Measurements from ENCODE around the gene MSL2.

Gene MSL2

DNA sequence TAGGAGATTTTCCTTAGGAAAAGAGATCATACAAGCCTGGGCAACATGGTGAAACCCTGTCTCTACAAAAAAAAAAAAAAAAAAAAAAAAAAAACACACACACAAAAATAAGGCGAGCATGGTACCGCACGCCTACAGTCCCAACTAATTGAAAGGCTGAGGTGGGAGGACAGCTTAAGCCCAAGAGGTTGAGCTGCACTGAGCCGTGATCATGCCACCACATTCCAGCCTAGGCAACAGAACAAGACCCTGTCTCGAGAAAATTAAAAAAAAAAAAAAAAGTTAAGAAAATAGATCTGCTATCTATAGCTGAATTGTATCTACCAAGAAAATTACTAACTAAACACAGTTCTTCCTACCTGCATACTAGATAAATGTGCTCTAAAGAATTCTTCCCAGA is 7.1 kb downstream of the MSL2 start:
- TF ChIP-seq, protein P1, sequence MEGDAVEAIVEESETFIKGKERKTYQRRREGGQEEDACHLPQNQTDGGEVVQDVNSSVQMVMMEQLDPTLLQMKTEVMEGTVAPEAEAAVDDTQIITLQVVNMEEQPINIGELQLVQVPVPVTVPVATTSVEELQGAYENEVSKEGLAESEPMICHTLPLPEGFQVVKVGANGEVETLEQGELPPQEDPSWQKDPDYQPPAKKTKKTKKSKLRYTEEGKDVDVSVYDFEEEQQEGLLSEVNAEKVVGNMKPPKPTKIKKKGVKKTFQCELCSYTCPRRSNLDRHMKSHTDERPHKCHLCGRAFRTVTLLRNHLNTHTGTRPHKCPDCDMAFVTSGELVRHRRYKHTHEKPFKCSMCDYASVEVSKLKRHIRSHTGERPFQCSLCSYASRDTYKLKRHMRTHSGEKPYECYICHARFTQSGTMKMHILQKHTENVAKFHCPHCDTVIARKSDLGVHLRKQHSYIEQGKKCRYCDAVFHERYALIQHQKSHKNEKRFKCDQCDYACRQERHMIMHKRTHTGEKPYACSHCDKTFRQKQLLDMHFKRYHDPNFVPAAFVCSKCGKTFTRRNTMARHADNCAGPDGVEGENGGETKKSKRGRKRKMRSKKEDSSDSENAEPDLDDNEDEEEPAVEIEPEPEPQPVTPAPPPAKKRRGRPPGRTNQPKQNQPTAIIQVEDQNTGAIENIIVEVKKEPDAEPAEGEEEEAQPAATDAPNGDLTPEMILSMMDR (IDR thresholded peaks at IDR 0.05; ENCODE audit: insufficient read depth, low read length, poor library complexity, severe bottlenecking) = no peak
- DNase-seq (ENCODE audit: extremely low read depth, insufficient read length) = no peak
- no peak overlapping the region for H3K4me3 ChIP-seq (replicated peaks; ENCODE audit: low read depth, low read length)
- H3K36me3 ChIP-seq (ENCODE audit: control insufficient read depth, insufficient read depth, low read length) = no peaks in the 10 kb centered on the region; the same call in none of the 2 replicates
- no peaks in the 10 kb centered on the region for H3K27me3 ChIP-seq (replicated peaks; ENCODE audit: control insufficient read depth, insufficient read depth, low read length)

DNA sequence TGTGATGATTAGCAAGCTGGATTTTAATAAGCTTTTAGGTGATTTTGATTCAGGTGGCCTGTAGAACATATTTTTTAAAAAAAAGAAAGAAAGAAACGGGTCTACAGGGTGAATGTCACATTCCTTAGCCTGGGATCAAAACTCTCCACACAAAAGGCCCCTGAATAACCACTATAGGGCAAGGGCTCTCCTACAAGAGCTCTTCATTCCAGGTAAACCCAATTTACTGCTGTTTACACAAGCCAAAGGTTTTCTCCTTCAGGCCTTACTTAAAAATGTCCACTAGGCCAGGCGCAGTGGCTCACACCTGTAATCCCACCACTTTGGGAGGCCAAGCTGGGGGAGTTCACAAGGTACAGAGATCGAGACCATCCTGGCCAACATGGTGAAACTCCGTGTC is 8.3 kb downstream of the MSL2 start:
- no peak overlapping the region for H3K4me3 ChIP-seq (replicated peaks; ENCODE audit: low read depth, low read length)
- H3K36me3 ChIP-seq (ENCODE audit: control insufficient read depth, insufficient read depth, low read length) = no peaks in the 10 kb centered on the region; the same call in none of the 2 replicates
- TF ChIP-seq, protein P1 (IDR thresholded peaks at IDR 0.05; ENCODE audit: insufficient read depth, low read length, poor library complexity, severe bottlenecking) = no peak
- no peak for DNase-seq (ENCODE audit: extremely low read depth, insufficient read length)
- no peaks in the 10 kb centered on the region for H3K27me3 ChIP-seq (replicated peaks; ENCODE audit: control insufficient read depth, insufficient read depth, low read length)

DNA sequence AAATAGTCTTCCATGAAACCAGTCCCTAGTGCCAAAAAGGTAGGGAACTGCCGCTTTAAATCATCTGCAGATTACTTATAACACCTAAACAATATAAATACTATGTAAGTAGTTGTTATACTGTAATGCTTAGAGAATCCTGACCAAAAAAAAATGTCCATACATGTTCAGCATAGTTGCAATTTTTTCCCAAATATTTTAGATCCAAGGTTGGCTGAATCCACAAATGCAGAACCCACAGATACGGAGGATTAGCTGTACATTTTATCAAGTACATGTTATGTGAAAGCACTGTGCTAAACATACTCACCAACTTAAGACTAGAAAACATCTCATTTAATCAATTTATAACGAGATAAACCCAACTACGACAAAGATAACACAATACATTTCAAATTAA is 9.3 kb downstream of the MSL2 start:
- Histone ChIP-seq H3K27me3 (replicated peaks; ENCODE audit: control insufficient read depth, insufficient read depth, low read length) (no peaks in the 10 kb centered on the region), H3K4me3 (replicated peaks; ENCODE audit: low read depth, low read length) (no peak overlapping the region), H3K36me3 (ENCODE audit: control insufficient read depth, insufficient read depth, low read length) (no peaks in the 10 kb centered on the region; the same call in none of the 2 replicates)
- TF ChIP-seq, protein P1 (IDR thresholded peaks at IDR 0.05; ENCODE audit: insufficient read depth, low read length, poor library complexity, severe bottlenecking) = no peak
- DNase-seq (ENCODE audit: extremely low read depth, insufficient read length) = no peak

DNA sequence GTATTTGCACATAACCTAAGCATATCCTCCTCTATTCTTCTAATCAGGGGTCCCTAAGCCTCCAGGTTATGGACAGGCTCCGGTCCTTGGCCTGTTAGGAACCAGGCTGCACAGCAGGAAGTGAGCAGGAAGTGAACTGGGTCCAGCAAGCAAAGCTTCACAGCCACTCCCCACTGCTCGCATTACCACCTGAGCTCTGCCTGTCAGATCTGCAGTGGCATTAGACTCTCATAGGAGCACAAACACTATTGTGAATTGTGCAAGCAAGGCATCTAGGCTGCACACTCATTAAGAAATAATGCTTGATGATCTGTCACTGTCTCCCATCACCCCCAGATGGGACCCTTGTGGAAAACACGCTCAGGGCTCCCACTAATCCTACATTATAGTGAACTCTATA is 9.8 kb downstream of the MSL2 start:
- Histone ChIP-seq H3K36me3 (ENCODE audit: control insufficient read depth, insufficient read depth, low read length) (no peaks in the 10 kb centered on the region; the same call in 1 of the 2 replicates), H3K27me3 (replicated peaks; ENCODE audit: control insufficient read depth, insufficient read depth, low read length) (no peaks in the 10 kb centered on the region), H3K4me3 (replicated peaks; ENCODE audit: low read depth, low read length) (no peak overlapping the region)
- DNase-seq (ENCODE audit: extremely low read depth, insufficient read length) = no peak
- TF ChIP-seq, protein P1 (IDR thresholded peaks at IDR 0.05; ENCODE audit: insufficient read depth, low read length, poor library complexity, severe bottlenecking) = no peak

DNA sequence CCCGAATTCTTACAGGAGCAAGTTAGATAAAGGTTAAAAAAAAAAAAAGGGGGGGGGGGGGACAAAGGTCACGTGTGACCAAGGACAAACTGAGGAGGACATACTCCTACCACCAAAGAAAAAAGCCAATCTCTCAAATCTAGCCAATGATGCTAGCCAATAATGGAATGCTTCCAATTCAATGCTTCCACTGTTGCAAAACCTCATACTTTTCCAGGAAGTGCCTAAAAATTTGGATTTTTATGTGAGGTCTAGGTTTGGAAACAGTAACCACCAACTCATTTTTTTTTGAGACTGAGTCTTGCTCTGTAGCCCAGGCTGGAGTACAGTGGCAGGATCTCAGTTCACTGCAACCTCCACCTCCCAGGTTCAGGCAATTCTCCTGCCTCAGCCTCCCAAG is 11.4 kb downstream of the MSL2 start:
- DNase-seq (ENCODE audit: extremely low read depth, insufficient read length) = no peak
- Histone ChIP-seq H3K36me3 (ENCODE audit: control insufficient read depth, insufficient read depth, low read length) (no peaks in the 10 kb centered on the region), H3K4me3 (replicated peaks; ENCODE audit: low read depth, low read length) (no peak overlapping the region), H3K27me3 (replicated peaks; ENCODE audit: control insufficient read depth, insufficient read depth, low read length) (no peaks in the 10 kb centered on the region)
- TF ChIP-seq, protein P1 (IDR thresholded peaks at IDR 0.05; ENCODE audit: insufficient read depth, low read length, poor library complexity, severe bottlenecking) = no peak

DNA sequence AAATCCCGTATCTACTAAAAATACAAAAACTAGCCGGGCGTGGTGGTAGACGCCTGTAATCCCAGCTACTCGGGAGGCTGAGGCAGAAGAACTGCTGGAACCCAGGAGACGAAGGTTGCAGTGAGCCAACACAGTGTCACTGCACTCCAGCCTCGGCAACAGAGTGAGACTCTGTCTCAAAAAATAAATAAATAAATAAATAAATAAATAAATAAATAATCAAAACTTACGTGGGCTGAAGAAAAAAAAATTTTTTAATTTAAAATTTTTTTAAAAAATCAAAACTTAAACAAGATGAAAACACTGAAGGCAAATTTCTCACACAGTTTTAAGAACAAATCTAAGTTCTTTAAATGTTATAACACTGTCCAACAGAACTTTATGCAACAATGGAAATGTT is 14.4 kb downstream of the MSL2 start:
- H3K4me3 ChIP-seq (replicated peaks; ENCODE audit: low read depth, low read length) = no peak overlapping the region
- H3K36me3 ChIP-seq (ENCODE audit: control insufficient read depth, insufficient read depth, low read length) = no peaks in the 10 kb centered on the region
- no peaks in the 10 kb centered on the region for H3K27me3 ChIP-seq (replicated peaks; ENCODE audit: control insufficient read depth, insufficient read depth, low read length)
- TF ChIP-seq, protein P1 (IDR thresholded peaks at IDR 0.05; ENCODE audit: insufficient read depth, low read length, poor library complexity, severe bottlenecking) = no peak
- DNase-seq (ENCODE audit: extremely low read depth, insufficient read length) = no peak
